NAMALWA (cell line): Measurements from ENCODE around the gene MYL11.

Source experiments
- DNase-seq: peaks from one replicate; pipeline ENCODE4 v3.0.0-alpha.2; 2015; ENCODE audit warnings: low spot score

The MYL11 gene

GRCh38 chr16:30421010-30421409, 46.4 kb downstream of the MYL11 start:
- DNase-seq, result no peak
